KMS-11 (cell line): ENCODE data around the gene NKX1-2.

Experiments
- H2AFZ ChIP-seq: fragments of 200-600 bp; sonication (generic); 2 replicates; pipeline ENCODE4 v1.6.1; 2016; ENCODE audit warnings: antibody characterized with exemption, mixed run types, low read depth
- H3K27ac ChIP-seq: fragments of 200-600 bp; sonication (generic); 2 replicates; pipeline ENCODE4 v1.6.1; 2016; ENCODE audit warnings: mild to moderate bottlenecking, mixed run types
- H3K27me3 ChIP-seq: fragments of 200-600 bp; sonication (generic); 2 replicates; pipeline ENCODE4 v1.6.1; 2017; ENCODE audit warnings: mild to moderate bottlenecking, low read depth, mixed run types, moderate library complexity; ENCODE audit not compliant: insufficient read depth
- H3K36me3 ChIP-seq: fragments of 200-600 bp; sonication (generic); 2 replicates; pipeline ENCODE4 v1.6.1; 2017; ENCODE audit warnings: mild to moderate bottlenecking, mixed run types; ENCODE audit not compliant: insufficient read depth
- H3K4me1 ChIP-seq: fragments of 200-600 bp; sonication (generic); 2 replicates; pipeline ENCODE4 v1.6.1; 2016; ENCODE audit warnings: mild to moderate bottlenecking, low read depth, mixed run types; ENCODE audit not compliant: poor library complexity, severe bottlenecking
- H3K4me2 ChIP-seq: fragments of 200-600 bp; sonication (generic); 2 replicates; pipeline ENCODE4 v1.7.0; 2016; ENCODE audit warnings: mild to moderate bottlenecking, mixed run types
- H3K4me3 ChIP-seq: fragments of 200-600 bp; sonication (generic); IDR thresholded peaks from 2 replicates; pipeline ENCODE4 v1.6.1; 2017; ENCODE audit warnings: low read depth, low read length, mixed read lengths; ENCODE audit not compliant: insufficient read depth
- H3K79me2 ChIP-seq: fragments of 200-600 bp; sonication (generic); 2 replicates; pipeline ENCODE4 v1.6.1; 2016; ENCODE audit warnings: low read depth, mixed run types; ENCODE audit not compliant: insufficient read depth
- H3K9ac ChIP-seq: fragments of 200-600 bp; sonication (generic); 2 replicates; pipeline ENCODE4 v1.6.1; 2016; ENCODE audit warnings: mild to moderate bottlenecking, mixed run types
- H4K20me1 ChIP-seq: fragments of 200-600 bp; sonication (generic); 2 replicates; pipeline ENCODE4 v1.6.1; 2016; ENCODE audit warnings: mild to moderate bottlenecking, mixed run types; ENCODE audit not compliant: insufficient read depth
- TF ChIP-seq, protein P1 (sequence below): fragments of 200-600 bp; sonication (generic); conservative IDR thresholded peaks from 2 replicates; pipeline ENCODE4 v1.6.1; 2017; ENCODE audit warnings: low read depth, mild to moderate bottlenecking, antibody characterized with exemption, low read length, moderate library complexity, mixed read lengths

Gene NKX1-2

DNA sequence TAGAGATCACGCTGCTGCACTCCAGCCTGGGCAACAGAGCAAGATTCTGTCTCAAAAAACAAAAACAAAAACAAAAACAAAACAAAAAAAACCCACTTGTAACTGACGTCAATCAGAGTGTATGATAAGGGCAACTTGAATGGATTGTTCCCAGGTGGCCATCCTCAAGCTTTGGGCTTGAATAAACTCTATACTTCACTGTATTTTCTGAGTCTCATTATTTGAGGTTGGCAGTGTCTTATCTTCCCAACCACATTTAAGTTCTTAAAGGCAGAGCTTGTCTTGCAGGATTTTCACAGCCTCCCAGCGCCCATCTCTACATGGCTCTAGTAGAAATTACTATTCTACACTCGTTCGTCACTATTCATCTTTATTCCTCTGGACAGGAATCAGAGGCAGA lies 26.0 kb downstream of the NKX1-2 start:
- H4K20me1 ChIP-seq = no peaks in the 10 kb centered on the region
- peaks cover 6% of the 10 kb centered on the region for H3K4me1 ChIP-seq
- H3K36me3 ChIP-seq = no peaks in the 10 kb centered on the region
- H3K27ac ChIP-seq = no peak overlapping the region
- no peak overlapping the region for H3K4me2 ChIP-seq
- H3K4me3 ChIP-seq = no peak overlapping the region
- no peak overlapping the region for H2AFZ ChIP-seq
- no peaks in the 10 kb centered on the region for H3K27me3 ChIP-seq
- no peaks in the 10 kb centered on the region for H3K79me2 ChIP-seq
- no peak overlapping the region for H3K9ac ChIP-seq
- TF ChIP-seq, protein P1, sequence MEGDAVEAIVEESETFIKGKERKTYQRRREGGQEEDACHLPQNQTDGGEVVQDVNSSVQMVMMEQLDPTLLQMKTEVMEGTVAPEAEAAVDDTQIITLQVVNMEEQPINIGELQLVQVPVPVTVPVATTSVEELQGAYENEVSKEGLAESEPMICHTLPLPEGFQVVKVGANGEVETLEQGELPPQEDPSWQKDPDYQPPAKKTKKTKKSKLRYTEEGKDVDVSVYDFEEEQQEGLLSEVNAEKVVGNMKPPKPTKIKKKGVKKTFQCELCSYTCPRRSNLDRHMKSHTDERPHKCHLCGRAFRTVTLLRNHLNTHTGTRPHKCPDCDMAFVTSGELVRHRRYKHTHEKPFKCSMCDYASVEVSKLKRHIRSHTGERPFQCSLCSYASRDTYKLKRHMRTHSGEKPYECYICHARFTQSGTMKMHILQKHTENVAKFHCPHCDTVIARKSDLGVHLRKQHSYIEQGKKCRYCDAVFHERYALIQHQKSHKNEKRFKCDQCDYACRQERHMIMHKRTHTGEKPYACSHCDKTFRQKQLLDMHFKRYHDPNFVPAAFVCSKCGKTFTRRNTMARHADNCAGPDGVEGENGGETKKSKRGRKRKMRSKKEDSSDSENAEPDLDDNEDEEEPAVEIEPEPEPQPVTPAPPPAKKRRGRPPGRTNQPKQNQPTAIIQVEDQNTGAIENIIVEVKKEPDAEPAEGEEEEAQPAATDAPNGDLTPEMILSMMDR = no peak

DNA sequence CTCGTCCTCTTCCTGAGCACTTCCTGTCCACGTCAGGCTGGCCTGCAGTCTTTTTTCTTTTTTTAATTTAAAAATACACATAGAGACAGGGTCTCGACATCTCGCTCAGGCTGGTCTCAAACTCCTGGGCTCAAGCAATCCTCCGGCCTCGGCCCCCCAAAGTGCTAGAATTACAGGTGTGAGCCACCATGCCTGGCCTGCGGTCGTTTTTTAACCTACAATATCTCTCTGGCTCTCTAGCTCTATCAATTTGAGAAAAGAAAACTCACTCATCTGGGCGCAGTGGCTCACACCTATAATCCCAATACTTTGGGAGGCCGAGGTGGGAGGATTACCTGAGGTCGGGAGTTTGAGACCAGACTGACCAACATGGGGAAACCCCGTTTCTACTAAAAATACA lies 27.1 kb downstream of the NKX1-2 start:
- Histone ChIP-seq H3K4me1 (peaks cover 6% of the 10 kb centered on the region), H3K79me2 (peaks cover 4% of the 10 kb centered on the region), H3K9ac (no peak overlapping the region), H3K4me3 (no peak overlapping the region), H3K27me3 (no peaks in the 10 kb centered on the region), H3K27ac (no peak overlapping the region), H4K20me1 (no peaks in the 10 kb centered on the region), H3K36me3 (no peaks in the 10 kb centered on the region), H2AFZ (no peak overlapping the region), H3K4me2 (no peak overlapping the region)
- TF ChIP-seq, protein P1 = no peak

DNA sequence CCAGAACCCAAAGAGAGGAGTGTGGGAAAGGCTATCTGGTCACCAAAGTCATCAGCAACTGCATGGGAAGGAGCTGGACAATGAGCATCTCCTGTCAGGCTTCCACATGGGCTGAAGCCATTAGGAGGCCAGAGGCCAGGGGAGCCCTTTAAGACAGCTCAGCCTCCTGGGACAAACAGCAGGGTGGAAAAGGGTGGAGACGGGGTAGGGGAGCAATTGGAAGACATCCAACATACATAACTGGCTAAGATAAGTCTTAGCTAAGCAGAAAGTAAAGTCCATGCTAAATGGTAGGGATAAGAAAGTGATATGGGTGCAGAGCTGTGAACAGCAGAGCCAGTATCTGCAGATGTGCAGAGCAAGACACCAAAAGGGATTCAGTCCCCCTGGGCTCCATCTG lies 29.6 kb downstream of the NKX1-2 start:
- no peak overlapping the region for H3K27ac ChIP-seq
- no peak overlapping the region for H3K4me2 ChIP-seq
- H4K20me1 ChIP-seq = no peaks in the 10 kb centered on the region
- H3K4me1 ChIP-seq = peaks cover 19% of the 10 kb centered on the region
- TF ChIP-seq, protein P1 = no peak
- peaks cover 20% of the 10 kb centered on the region for H3K79me2 ChIP-seq
- H3K36me3 ChIP-seq = no peaks in the 10 kb centered on the region
- H3K27me3 ChIP-seq = no peaks in the 10 kb centered on the region
- H3K9ac ChIP-seq = no peak overlapping the region
- H2AFZ ChIP-seq = no peak overlapping the region
- no peak overlapping the region for H3K4me3 ChIP-seq

DNA sequence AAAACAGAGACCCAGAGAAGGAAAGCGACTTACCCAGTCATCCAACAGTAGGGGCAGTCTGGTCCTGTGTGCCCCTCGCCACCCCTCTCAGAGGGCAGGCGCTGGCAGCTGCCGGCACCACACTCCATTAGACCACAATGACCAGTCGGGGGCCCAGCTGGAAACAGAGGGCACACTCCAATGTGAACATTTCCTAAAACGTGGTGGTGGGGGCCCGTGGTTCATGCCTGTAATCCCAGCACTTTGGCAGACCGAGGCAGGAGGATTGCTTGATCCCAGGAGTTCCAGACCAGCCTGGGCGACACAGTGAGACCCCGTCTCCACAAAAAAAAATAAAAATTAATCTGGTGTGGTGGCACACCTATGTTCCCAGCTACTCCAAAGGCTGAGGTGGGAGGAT lies 30.2 kb downstream of the NKX1-2 start:
- H3K36me3 ChIP-seq = no peaks in the 10 kb centered on the region
- peak overlapping the region; percentile 43; the same call in 1 of the 2 replicates for H3K9ac ChIP-seq
- peaks cover 21% of the 10 kb centered on the region for H3K4me1 ChIP-seq
- H3K27ac ChIP-seq = no peak overlapping the region
- H3K79me2 ChIP-seq = peaks cover 22% of the 10 kb centered on the region
- no peaks in the 10 kb centered on the region for H3K27me3 ChIP-seq
- H3K4me3 ChIP-seq = no peak overlapping the region
- TF ChIP-seq, protein P1 = no peak
- no peaks in the 10 kb centered on the region for H4K20me1 ChIP-seq
- H3K4me2 ChIP-seq = peak overlapping the region; percentile 83
- H2AFZ ChIP-seq = peak overlapping the region; percentile 73
